ENCODE data around the gene SH3PXD2A. TPM values are rescaled to one million over a fixed set of nuclear protein-coding genes. Genes with fewer than 3 reads are reported as not detected.
"Not testable (repeated sequence)": the region's sequence is repeated elsewhere in the genome, so short reads cannot be mapped to it uniquely, and the experiment has no call there.

Gene SH3PXD2A
- total RNA-seq, 4 donors from 2014 or later = 55.7 to 71.8 (median 66.8) TPM

- H3K4me3 ChIP-seq = no peak overlapping the region
- H3K27ac ChIP-seq = no peak overlapping the region
- 65% methylated on average over 4 of the region's 4 CpGs for WGBS
- H3K27me3 ChIP-seq = no peaks in the 10 kb centered on the region
- peaks cover 17% of the 10 kb centered on the region for H3K4me1 ChIP-seq
- peak in 1 of 2 donors; percentile 35 for DNase-seq (ENCODE audit: low spot score in 2 of 2)
- TF ChIP-seq EP300 (IDR thresholded peaks at IDR 0.05) = no peak
- no peak for TF ChIP-seq POLR2A (IDR thresholded peaks at IDR 0.05)
- TF ChIP-seq, protein P1, sequence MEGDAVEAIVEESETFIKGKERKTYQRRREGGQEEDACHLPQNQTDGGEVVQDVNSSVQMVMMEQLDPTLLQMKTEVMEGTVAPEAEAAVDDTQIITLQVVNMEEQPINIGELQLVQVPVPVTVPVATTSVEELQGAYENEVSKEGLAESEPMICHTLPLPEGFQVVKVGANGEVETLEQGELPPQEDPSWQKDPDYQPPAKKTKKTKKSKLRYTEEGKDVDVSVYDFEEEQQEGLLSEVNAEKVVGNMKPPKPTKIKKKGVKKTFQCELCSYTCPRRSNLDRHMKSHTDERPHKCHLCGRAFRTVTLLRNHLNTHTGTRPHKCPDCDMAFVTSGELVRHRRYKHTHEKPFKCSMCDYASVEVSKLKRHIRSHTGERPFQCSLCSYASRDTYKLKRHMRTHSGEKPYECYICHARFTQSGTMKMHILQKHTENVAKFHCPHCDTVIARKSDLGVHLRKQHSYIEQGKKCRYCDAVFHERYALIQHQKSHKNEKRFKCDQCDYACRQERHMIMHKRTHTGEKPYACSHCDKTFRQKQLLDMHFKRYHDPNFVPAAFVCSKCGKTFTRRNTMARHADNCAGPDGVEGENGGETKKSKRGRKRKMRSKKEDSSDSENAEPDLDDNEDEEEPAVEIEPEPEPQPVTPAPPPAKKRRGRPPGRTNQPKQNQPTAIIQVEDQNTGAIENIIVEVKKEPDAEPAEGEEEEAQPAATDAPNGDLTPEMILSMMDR (IDR thresholded peaks at IDR 0.05) = no peak
- H3K36me3 ChIP-seq = no peaks in the 10 kb centered on the region
- no peaks in the 10 kb centered on the region for H3K9me3 ChIP-seq
Observed at GRCh38 chr10:103814626-103815370, 40.6 kb downstream of the SH3PXD2A start.

DNA sequence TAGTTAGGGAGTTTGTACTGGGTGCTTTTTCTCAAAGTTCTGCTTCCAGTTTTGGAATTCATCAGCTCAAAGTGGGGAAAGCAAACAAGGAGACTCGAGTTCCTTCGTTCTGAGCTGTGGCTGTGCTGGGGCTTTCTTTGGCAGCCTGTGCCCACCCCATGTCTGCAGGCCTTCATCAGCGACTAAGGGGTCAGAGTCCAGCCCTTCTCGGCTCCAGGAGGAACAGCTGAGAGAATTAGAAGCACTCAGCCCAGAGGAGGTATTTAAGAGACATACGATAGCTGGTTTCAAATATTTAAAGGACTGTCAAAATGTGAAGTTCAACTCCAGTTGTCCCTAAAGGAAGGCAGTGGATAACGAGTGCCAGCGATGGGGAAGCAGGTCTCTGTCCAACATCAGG is 41.3 kb downstream of the SH3PXD2A start:
- H3K4me3 ChIP-seq = no peak overlapping the region
- no peak overlapping the region for H3K27ac ChIP-seq
- no peaks in the 10 kb centered on the region for H3K36me3 ChIP-seq
- no peaks in the 10 kb centered on the region for H3K27me3 ChIP-seq
- H3K9me3 ChIP-seq = no peaks in the 10 kb centered on the region
- peaks cover 10% of the 10 kb centered on the region for H3K4me1 ChIP-seq
- peak in 1 of 2 donors; percentile 21 for DNase-seq (ENCODE audit: low spot score in 2 of 2)
- TF ChIP-seq EP300 (IDR thresholded peaks at IDR 0.05) = no peak
- TF ChIP-seq, protein P1 (IDR thresholded peaks at IDR 0.05) = no peak
- TF ChIP-seq POLR2A (IDR thresholded peaks at IDR 0.05) = no peak
- no peak for TF ChIP-seq POLR2AphosphoS5 (IDR thresholded peaks at IDR 0.05)
- 77% methylated on average over 7 of the region's 7 CpGs for WGBS

- H3K27me3 ChIP-seq; H3K27ac ChIP-seq; H3K9me3 ChIP-seq; H3K4me3 ChIP-seq; DNase-seq (ENCODE audit: low spot score in 2 of 2); H3K36me3 ChIP-seq: not testable (repeated sequence)
- WGBS = over 99% methylated on average over 4 of the region's 4 CpGs
- H3K4me1 ChIP-seq = peaks cover 12% of the 10 kb centered on the region
Observed at GRCh38 chr10:103813312-103813711, 42.1 kb downstream of the SH3PXD2A start.

DNA sequence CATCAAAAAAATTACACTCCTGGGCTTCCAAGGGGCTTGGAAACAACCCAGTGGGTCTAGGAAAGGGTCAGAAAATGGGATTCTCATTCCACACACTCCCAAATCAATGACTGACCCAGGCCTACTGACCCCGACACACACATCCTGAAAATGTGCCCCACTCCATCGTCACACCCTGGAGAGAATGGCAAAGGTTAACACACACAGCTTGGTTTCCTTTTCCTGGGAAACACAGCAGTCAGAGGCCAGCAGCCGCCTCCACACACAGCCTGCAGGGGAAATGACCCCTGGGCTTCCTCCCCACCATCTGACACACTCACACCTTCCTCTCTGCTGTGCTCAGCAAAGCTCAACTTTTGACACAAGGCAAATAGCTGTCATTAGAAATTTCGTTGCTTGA is 42.9 kb downstream of the SH3PXD2A start:
- no peak overlapping the region for H3K4me3 ChIP-seq
- no peak overlapping the region for H3K27ac ChIP-seq
- H3K4me1 ChIP-seq = peaks cover 18% of the 10 kb centered on the region
- no peak for TF ChIP-seq POLR2AphosphoS5 (IDR thresholded peaks at IDR 0.05)
- no peak for TF ChIP-seq EP300 (IDR thresholded peaks at IDR 0.05)
- TF ChIP-seq, protein P1 (IDR thresholded peaks at IDR 0.05) = no peak
- no peak for TF ChIP-seq POLR2A (IDR thresholded peaks at IDR 0.05)
- DNase-seq (ENCODE audit: low spot score in 2 of 2) = peak in 1 of 2 donors; percentile 59
- WGBS = 74% methylated on average over 4 of the region's 4 CpGs
- H3K9me3 ChIP-seq = no peaks in the 10 kb centered on the region
- no peaks in the 10 kb centered on the region for H3K36me3 ChIP-seq
- H3K27me3 ChIP-seq = no peaks in the 10 kb centered on the region

DNA sequence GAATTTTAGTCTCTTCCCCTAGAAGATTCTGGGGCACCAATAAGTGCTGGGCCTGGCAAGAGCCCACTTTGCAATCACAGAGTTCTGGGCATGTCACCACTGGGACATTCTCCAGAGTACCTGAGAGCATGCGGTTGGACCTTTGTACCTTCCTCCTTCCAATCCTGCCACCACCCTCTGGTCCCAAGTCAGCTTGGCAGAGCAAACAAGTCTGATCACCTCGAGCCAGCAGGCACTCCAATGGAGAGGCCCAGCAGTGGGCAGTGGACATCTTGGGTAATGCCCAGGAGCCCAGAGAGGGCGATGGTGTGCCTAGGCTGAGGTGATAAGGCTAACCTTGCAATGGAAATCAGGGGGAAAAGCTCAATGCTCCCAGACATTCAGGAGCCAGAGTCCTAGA is 43.4 kb downstream of the SH3PXD2A start:
- Histone ChIP-seq H3K9me3 (no peaks in the 10 kb centered on the region), H3K27me3 (no peaks in the 10 kb centered on the region), H3K4me3 (no peak overlapping the region), H3K36me3 (no peaks in the 10 kb centered on the region), H3K4me1 (peaks cover 20% of the 10 kb centered on the region), H3K27ac (no peak overlapping the region)
- 77% methylated on average over 2 of the region's 3 CpGs for WGBS
- no peak for TF ChIP-seq POLR2A (IDR thresholded peaks at IDR 0.05)
- TF ChIP-seq EP300 (IDR thresholded peaks at IDR 0.05) = no peak
- TF ChIP-seq, protein P1 (IDR thresholded peaks at IDR 0.05) = no peak
- no peak for TF ChIP-seq POLR2AphosphoS5 (IDR thresholded peaks at IDR 0.05)
- DNase-seq (ENCODE audit: low spot score in 2 of 2) = peak in 1 of 2 donors; percentile 48
